Measurements from ENCODE around the gene SLC27A5.
A peak's percentile ranks its signal among the peaks of the same experiment; 100 is the strongest.
"Not testable (repeated sequence)": the region's sequence is repeated elsewhere in the genome, so short reads cannot be mapped to it uniquely, and the experiment has no call there.

Gene SLC27A5

DNA sequence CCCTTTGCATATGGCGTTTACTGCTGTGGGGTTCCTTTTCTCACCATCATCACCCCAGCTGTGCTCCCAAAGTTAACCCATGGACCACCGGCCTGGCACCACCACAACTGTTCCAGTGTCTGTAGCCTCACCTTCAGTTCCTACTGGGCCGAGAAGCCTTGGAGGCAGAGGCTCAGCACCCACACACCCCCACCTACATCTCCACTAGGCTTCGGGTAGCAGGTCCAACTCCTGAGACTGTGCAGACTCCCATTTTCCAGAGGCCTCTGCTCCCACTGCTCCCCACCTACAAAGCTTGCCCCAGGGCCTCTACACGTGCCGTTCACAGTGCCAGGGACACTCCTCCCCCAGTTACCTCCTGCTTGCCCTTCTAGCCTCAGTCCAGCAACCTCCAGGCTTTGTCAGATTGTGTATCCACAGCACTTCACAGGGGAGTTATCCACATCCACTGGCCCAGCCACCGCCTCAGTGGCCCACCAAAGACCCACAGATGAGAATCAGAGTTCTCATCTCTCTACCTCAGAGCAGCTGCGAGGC is 14.1 kb downstream of the SLC27A5 start:
- Mint-ChIP-seq H3K27me3 (no peaks in the 10 kb centered on the region), H3K27ac (peak overlapping the region in 1 of 2 donors; percentile 8), H3K4me3 (peak overlapping the region; percentile 93 to 99), H3K4me1 (peaks cover 34% of the 10 kb centered on the region), H3K9me3 (peaks cover 7 to 13% of the 10 kb centered on the region in 2 donors)
- no peak for ATAC-seq
- DNase-seq = no peak

DNA sequence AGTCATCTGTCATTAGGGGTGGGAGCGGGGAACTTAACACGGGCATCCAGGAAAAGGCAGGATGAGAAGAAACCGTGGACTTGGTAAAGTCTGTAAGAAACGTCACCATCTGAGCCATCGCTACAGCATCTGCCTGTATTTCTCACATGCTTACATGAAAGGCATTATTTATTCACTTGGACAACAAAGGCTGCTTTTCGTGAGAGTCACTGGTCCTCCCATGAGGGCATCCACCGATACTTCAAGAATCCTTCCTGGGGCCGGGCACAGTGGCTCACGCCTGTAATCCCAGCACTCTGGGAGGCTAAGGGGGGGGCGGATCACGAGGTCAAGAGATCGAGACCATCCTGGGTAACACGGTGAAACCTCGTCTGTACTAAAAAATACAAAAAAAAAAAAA is 19.5 kb downstream of the SLC27A5 start:
- peaks cover 25% of the 10 kb centered on the region for H3K4me1 Mint-ChIP-seq
- H3K4me3 Mint-ChIP-seq = no peak overlapping the region
- H3K27me3 Mint-ChIP-seq = no peaks in the 10 kb centered on the region
- no peak for DNase-seq
- H3K9me3 Mint-ChIP-seq = no peaks in the 10 kb centered on the region
- no peak for ATAC-seq
- peak overlapping the region in 1 of 2 donors; percentile 48 for H3K27ac Mint-ChIP-seq

DNA sequence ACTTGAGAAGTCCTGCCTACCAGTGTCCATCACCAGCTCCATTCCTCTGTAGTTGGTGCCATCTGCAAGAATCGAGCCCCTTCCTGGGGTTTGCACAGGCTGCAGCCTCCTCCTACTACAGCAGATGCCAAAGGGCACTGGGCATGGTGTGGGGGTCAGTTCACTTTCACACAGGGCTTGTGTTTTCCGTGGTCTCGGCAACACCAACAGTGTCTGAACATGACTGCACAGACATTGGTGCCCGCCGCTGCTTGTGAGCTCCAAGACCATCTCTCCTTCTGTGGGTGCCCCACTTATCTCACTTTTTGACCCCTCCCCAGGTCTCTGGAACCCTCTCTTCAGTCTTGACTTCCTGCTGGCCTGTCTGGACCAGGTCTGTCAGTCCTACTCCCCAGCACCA is 20.4 kb downstream of the SLC27A5 start:
- no peaks in the 10 kb centered on the region for H3K9me3 Mint-ChIP-seq
- H3K27me3 Mint-ChIP-seq = no peaks in the 10 kb centered on the region
- no peak overlapping the region for H3K27ac Mint-ChIP-seq
- DNase-seq (no peak), ATAC-seq (no peak)
- no peak overlapping the region for H3K4me3 Mint-ChIP-seq
- peaks cover 17% of the 10 kb centered on the region for H3K4me1 Mint-ChIP-seq

DNA sequence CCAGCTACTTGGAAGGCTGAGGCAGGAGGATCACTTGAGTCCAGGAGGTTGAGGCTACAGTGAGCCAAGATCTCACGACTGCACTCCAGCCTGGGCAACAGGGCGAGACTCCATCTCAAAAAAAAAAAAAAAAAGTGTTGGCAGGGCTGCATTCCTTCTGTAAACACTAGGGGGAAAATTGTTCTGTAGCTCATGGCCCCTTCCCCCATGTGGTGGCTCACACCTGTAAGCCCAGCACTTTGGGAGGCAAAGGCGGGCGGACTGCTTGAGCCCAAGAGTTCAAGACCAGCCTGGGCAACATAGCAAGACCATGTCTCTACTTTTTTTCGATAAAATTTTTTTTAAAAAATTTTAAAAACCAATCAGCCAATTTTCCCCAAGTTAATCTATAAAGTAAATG is 27.4 kb downstream of the SLC27A5 start:
- not testable (repeated sequence) for H3K9me3 Mint-ChIP-seq, H3K4me1 Mint-ChIP-seq, DNase-seq, H3K27ac Mint-ChIP-seq, H3K27me3 Mint-ChIP-seq, ATAC-seq, H3K4me3 Mint-ChIP-seq

DNA sequence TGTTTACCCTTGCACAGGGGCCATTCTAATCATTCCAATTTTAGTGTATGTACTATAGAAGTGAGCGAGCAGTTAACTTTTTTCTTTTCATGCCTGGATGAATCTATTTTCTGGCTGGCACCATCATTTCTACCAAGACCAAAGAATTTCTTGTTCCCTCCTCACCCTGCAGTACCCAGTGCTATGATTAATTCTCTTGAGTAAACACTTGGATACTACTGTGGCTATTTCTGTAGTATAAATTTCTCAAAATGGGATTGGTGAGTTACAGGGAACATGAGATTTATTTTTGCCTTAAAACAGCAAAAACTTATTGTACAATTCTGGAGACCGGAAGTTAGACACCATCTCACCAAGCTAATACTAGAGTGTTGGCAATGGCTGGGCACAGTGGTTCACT is 28.0 kb downstream of the SLC27A5 start:
- Mint-ChIP-seq H3K27me3 (no peaks in the 10 kb centered on the region), H3K27ac (no peak overlapping the region), H3K4me3 (no peak overlapping the region), H3K9me3 (no peaks in the 10 kb centered on the region), H3K4me1 (peaks cover 3% of the 10 kb centered on the region)
- ATAC-seq (no peak), DNase-seq (no peak)

DNA sequence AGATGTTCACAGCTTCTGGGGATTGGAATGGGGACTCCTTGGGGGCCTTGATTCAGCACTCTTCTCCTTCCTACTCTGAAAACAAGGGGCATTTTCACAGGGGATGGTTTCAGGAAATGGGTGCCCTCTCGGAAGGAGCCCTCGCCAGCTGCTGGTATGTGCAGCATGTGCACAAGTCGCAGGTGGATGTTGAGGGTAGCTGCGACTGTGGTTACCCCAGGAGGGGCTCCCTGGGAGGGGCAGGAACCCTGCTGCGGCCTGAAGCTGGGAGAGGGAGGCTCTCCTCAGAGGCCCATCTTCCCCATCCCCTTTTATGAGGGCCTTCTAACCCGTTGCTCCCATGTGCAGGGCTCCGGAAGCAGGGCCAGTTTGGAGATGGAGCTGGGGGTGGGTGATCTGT is 29.4 kb downstream of the SLC27A5 start:
- Mint-ChIP-seq H3K4me1 (peaks cover 9% of the 10 kb centered on the region), H3K27me3 (no peaks in the 10 kb centered on the region), H3K4me3 (no peak overlapping the region), H3K9me3 (no peaks in the 10 kb centered on the region), H3K27ac (peak overlapping the region in 1 of 2 donors; percentile 42)
- DNase-seq (no peak), ATAC-seq (no peak)

DNA sequence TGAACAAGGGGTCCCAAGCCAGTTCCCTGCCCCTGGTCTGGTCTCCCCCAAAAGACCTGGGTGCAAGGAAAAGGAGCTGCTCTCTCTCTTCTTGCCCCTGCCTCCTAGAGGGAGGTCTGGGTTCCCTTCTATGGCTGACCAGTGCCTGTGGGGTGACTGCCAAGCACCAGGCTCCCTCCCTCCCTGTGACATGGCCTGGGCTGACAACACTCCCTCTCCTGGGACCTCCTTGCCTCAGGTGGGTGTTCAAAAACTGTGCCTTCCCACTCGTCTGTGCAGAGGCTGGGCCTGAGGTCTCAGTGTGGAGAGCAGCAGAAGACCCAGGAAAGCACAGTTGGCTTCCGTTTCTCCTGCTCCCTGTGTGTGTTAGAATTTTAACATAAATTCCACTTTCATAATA is 31.0 kb downstream of the SLC27A5 start:
- H3K4me3 Mint-ChIP-seq = no peak overlapping the region
- DNase-seq (no peak), ATAC-seq (no peak)
- peaks cover 21% of the 10 kb centered on the region for H3K4me1 Mint-ChIP-seq
- no peaks in the 10 kb centered on the region for H3K9me3 Mint-ChIP-seq
- no peaks in the 10 kb centered on the region for H3K27me3 Mint-ChIP-seq
- peak overlapping the region in 1 of 2 donors; percentile 80 for H3K27ac Mint-ChIP-seq

DNA sequence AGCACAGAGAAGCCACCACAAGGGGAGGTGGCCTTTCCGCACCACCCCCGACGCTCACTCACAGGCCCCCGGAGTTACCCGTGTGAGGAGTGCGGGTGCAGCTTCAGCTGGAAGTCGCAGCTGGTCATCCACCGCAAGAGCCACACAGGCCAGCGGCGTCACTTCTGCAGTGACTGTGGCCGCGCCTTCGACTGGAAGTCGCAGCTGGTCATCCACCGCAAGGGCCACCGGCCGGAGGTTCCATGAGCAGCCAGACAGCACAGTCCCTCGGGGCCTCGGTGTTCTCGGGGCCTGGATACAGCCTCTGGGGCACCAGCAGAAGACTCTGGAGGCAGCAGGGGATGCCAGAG is 31.3 kb downstream of the SLC27A5 start:
- H3K4me1 Mint-ChIP-seq = peaks cover 24% of the 10 kb centered on the region
- no peaks in the 10 kb centered on the region for H3K27me3 Mint-ChIP-seq
- DNase-seq = no peak
- H3K27ac Mint-ChIP-seq = no peak overlapping the region
- no peak overlapping the region for H3K4me3 Mint-ChIP-seq
- H3K9me3 Mint-ChIP-seq = no peaks in the 10 kb centered on the region
- no peak for ATAC-seq

DNA sequence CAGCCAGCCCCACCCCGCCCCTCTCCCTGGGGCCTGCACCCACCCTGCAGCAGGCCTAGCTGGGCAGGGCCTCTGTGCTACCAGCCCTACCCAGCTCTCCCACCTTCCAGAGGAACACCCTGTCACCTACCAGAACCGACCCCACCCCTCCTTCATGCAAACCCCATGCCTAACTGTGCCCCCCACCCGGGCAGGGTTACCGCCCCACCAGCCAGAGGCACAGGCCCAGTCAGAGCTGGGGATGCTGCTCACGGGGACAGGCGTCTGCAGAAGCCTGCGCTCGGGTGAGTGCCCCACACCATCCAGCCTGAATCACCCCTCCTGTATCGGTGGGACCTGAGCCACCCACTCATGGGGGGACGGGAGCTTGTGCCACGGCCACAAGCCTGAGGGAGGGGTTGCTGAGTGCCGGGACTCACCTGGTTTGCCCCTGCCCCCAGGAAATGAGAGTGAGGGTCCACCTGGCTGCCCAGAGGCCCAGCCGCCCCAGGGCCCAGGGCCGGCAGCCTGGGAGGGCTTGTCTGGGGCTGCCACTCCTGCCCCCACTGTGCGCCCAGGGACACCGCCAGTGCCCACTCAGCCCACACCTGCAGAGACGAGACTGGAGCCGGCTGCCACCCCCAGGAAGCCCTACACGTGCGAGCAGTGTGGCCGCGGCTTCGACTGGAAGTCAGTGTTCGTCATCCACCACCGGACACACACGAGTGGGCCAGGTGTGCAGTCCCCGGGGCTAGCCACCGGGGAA is 31.9 kb downstream of the SLC27A5 start:
- ATAC-seq = no peak
- H3K27me3 Mint-ChIP-seq = no peaks in the 10 kb centered on the region
- DNase-seq = no peak
- H3K4me1 Mint-ChIP-seq = peaks cover 29% of the 10 kb centered on the region
- H3K9me3 Mint-ChIP-seq = no peaks in the 10 kb centered on the region
- H3K27ac Mint-ChIP-seq = no peak overlapping the region
- no peak overlapping the region for H3K4me3 Mint-ChIP-seq

DNA sequence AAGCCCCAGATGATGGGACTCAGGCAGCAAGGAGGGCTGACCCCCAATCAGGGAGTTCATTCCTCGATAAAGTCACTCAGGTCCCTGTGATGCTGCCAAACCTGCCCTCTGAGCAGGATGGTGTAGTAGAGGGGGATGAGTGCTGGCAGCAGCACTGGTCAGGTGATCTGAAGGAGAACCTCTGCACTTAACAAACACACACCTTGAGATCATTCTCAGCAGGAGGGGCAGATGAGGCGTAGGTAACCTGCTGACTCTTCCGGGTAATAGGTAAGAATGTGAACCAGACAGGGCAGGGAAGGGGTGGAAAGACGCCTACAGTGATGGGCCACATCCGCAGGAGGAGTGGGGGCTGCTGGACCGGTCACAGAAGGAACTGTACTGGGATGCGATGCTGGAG is 32.5 kb downstream of the SLC27A5 start:
- Mint-ChIP-seq H3K27me3 (no peaks in the 10 kb centered on the region), H3K9me3 (no peaks in the 10 kb centered on the region), H3K27ac (peak overlapping the region in 1 of 2 donors; percentile 90), H3K4me3 (no peak overlapping the region), H3K4me1 (peaks cover 35% of the 10 kb centered on the region)
- no peak for ATAC-seq
- no peak for DNase-seq

DNA sequence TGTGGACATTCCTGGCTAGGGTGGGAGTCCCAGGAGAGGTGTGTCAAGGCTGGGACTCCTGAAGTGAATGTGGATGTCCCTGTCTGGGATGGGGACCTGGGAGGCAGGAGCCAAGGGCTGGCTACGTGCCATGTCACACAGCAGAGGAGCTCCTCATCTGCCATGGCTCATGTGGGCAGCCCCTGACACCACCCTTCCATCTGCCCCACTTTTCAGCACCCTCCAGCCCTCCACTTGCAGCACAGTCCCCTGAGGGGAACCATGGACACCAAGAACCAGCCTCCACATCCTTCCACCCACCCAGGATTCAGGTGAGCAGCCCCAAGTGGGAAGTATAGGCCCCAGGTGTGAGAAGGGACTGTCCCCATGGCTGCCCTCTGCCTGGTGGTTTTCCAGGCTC is 33.9 kb downstream of the SLC27A5 start:
- H3K27me3 Mint-ChIP-seq = no peaks in the 10 kb centered on the region
- H3K4me3 Mint-ChIP-seq = no peak overlapping the region
- peaks cover 45% of the 10 kb centered on the region for H3K4me1 Mint-ChIP-seq
- DNase-seq (no peak), ATAC-seq (no peak)
- H3K9me3 Mint-ChIP-seq = no peaks in the 10 kb centered on the region
- peak overlapping the region in 1 of 2 donors; percentile 94 for H3K27ac Mint-ChIP-seq

DNA sequence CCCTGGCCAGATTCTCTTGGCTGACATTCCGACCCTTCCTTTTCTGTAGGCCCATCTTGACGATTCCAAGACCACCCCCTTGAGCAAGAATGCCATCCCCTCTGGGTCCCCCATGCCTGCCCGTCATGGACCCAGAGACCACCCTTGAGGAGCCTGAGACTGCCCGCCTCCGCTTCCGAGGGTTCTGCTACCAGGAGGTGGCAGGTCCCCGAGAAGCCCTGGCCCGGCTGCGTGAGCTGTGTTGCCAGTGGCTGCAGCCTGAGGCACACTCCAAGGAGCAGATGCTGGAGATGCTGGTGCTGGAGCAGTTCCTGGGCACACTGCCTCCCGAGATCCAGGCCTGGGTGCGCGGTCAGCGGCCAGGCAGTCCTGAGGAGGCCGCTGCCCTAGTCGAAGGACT is 34.7 kb downstream of the SLC27A5 start:
- no peaks in the 10 kb centered on the region for H3K27me3 Mint-ChIP-seq
- DNase-seq = no peak
- peak overlapping the region; percentile 85 to 92 for H3K4me3 Mint-ChIP-seq
- H3K9me3 Mint-ChIP-seq = no peaks in the 10 kb centered on the region
- H3K27ac Mint-ChIP-seq = peak overlapping the region; percentile 94 to 97
- no peak for ATAC-seq
- H3K4me1 Mint-ChIP-seq = peaks cover 45% of the 10 kb centered on the region

DNA sequence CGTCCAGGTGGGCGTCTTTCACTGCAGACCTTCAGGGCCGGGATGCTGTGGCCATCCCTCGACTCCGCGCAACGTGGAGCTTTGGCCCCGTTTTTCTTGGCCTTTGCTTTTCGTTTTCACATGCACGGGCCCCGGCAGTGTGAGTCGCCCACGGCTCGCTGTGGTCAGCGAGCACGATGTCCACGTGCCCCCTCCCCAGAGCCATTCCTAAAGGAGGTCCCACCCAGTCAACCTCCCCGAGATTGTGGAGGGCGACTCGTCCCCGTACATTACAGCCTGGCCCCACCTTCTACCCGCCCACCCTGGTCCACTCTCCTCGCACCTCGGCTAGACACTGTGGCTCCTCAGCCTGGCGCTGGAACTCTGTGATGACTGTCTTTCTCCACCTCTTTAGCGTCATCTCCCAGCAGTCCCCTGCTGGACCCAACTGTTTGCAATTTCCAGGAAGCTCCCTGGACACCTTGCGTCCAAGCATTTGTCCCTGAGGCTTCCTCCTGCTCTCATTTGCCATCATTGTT is 35.2 kb downstream of the SLC27A5 start:
- Mint-ChIP-seq H3K4me3 (peak overlapping the region; percentile 85 to 92), H3K9me3 (no peaks in the 10 kb centered on the region), H3K27ac (peak overlapping the region; percentile 82 to 97), H3K4me1 (peaks cover 45% of the 10 kb centered on the region), H3K27me3 (no peaks in the 10 kb centered on the region)
- DNase-seq = no peak
- ATAC-seq = peak; percentile 2

DNA sequence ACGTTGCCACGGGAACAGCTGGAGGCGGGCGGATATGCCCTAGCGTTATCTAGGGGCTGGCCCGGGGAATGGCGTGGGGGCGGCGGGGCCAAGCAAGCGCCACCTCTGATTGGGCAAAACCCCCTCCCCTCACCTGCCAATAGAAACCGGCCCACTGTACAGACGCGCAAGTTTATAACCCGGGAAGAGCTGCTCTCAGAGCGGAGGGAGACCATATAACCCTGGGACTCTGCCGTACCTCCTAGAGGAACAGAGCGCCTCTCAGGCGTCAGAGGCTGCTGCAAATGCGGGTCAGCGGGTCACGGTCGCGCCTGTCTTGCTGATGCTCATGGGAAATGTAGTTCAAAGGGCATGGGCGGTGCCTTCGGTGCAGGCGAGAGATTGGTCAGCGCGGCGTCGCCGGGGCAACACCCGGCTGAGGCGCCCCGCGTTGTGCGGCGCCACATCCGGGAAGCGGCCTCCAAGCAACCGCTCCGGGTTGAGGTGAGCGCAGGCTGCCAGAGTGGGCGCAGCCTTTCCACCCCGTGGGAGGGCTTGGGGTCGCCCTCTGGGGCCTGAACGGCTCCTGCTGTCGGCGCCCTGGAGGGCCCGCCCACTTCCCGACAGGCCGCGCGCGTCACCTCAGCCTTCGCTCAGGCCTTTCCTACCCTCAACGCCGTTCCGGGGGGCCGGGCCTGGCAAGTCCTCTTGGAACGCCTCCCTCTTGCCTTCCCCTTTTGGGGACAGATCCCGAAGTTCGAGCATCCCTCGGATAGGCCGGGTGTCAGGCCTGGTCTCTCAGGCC is 35.9 kb downstream of the SLC27A5 start, which contains the start of gene ZNF446:
ZNF446 (plus strand) TSS at position 639 of the 784 bp plus-strand sequence. CDS start 867 bp downstream, outside the sequence.
- Mint-ChIP-seq H3K27me3 (no peaks in the 10 kb centered on the region), H3K27ac (peak within 1 kb of the TSS; percentile 98 to 99), H3K4me3 (peak within 1 kb of the TSS; percentile 85 to 92), H3K9me3 (no peaks in the 10 kb centered on the region), H3K4me1 (peaks cover 45% of the 10 kb centered on the region)
- DNase-seq (peak; percentile 95 to 98), ATAC-seq (peak; percentile 91)

DNA sequence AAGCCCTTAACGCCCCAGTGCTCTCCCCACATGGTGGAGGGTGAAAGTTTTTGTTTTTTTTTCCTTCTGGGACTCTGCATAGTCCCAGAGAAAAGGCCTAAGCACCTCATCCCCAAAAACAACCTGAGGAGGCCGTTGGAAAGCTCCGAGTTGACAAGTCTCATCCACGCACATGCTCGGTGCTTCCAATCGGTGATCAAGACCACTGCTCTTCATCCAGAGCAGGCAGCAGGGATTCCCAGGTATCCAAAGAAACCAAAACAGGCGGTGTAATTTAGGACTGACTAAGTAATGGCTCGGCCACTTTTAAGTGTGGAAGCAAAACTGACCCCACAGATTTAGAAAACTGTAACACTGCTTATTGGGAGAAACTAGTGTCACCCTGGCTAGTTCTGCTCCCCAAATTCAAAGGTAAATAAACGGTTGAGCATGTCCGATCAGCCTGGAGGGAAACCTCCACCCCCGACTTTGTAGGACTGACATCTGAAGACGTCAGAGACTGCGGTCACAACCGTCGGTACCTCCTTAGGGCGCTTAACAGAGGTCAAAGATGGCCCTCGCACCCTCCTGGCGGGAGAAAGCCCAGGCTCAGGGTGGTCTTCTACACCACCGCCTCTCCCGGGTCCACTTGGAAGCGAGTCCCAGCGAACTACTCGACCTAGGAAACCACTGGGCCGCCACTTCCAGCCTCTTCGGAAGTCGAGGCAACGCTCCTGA is 36.6 kb downstream of the SLC27A5 start:
- DNase-seq (no peak), ATAC-seq (peak; percentile 39)
- peak overlapping the region; percentile 85 to 92 for H3K4me3 Mint-ChIP-seq
- no peaks in the 10 kb centered on the region for H3K27me3 Mint-ChIP-seq
- peaks cover 45% of the 10 kb centered on the region for H3K4me1 Mint-ChIP-seq
- H3K27ac Mint-ChIP-seq = peak overlapping the region; percentile 98 to 99
- no peaks in the 10 kb centered on the region for H3K9me3 Mint-ChIP-seq
